Cortex of kidney (tissue), 1 donor: Measurements from ENCODE around the gene CIAO1.
A peak's percentile ranks its signal among the peaks of the same experiment; 100 is the strongest.
"Not testable (repeated sequence)": the region's sequence is repeated elsewhere in the genome, so short reads cannot be mapped to it uniquely, and the experiment has no call there.

Source experiments
- DNase-seq: peaks from one replicate; lab custom pipeline; 2025; lab: John Stamatoyannopoulos, UW

The CIAO1 gene

DNA sequence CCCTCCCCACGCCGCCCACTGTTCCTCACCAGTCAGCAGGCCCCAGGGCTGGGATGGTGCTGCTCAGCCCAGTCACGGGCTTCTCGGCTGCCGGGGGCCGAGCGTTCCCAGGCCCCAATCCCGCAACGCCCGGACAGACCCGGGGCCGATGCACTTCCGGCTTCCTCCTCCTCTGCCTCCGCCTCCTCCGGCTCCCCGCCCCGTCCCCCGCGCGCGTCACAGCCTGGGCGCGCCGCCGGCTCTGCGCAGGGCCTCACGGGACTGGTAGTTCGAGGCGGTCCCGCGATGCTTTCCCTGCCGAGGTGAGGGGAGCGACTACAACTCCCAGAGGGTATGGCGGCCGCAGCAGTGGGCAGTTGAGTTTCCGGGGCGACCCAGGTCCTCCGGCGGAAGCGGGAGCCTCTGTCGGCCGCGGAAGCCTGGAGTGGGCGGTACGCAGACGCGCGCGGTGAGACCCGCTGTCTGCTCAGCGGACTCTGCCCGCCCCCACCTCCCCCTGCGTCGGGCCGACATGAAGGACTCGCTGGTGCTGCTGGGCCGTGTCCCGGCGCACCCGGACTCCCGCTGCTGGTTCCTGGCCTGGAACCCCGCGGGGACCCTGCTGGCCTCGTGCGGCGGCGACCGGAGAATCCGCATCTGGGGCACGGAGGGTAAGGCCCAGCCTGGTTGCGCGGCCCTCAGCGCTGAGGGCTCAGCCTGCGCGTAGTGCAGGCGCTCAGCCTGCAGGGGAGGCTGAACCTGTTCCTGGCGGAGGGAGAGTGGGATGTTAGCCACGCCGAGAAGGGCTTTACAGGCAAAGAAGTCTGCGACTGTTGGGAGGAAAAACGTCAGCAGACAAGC, at the start of gene CIAO1, which contains the start of gene TMEM127:
Gene CIAO1 (plus strand): TSS at position 386 of the 840 bp plus-strand sequence. CDS start 126 bp downstream, at position 512.
Gene TMEM127 (minus strand): TSS at position 158 of the 840 bp plus-strand sequence. CDS start 616 bp downstream, outside the sequence.
- DNase-seq = peak; percentile 94

DNA sequence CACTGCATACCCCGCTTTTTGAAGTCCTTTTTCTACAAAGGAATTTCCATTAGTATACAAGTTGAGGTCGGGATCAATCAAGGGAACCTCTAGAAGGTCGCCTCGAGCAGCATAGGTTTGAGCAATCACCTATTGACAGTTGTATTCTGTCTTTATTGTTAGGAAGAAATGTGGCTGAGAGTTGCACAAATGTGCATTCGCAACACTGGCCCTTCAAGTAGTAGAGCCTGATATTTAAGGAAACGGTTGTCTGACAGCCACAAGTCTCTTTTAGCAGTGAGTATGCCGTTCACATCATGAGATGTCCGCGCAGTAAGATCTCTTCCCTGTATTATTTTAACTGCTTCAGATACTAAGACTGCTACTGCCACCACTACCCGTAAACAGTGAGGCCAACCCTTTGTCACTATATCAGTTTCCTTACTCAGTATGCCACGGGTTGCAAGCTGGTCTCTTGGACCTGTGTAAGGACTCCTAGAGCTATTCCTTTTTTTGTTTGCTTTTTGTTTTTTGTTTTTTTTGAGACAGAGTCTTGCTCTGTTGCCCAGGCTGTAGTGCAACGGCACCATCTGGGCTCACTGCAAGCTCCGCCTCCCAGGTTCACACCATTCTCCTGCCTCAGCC, 47.4 kb upstream of the CIAO1 start:
- DNase-seq = no peak

DNA sequence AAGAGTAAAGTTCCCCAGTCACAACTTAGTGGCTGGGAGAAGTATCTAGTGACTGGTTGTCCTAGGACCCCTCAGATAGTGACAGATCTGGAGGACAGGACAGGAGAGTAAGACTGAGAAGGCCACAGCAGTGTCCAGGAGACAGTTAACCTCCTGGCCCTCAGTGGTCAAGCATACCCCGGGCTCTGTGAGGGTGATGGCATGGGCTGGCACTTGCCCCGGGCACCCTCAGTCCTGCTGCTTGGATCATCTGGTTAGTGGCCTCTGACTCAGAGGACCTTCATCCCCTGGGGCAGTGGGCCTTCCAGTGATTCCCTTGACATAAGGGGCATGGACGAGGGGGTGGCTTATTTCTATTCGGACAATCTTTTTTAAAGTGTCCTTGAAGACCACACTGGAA, 46.1 kb upstream of the CIAO1 start:
- not testable (repeated sequence) for DNase-seq

DNA sequence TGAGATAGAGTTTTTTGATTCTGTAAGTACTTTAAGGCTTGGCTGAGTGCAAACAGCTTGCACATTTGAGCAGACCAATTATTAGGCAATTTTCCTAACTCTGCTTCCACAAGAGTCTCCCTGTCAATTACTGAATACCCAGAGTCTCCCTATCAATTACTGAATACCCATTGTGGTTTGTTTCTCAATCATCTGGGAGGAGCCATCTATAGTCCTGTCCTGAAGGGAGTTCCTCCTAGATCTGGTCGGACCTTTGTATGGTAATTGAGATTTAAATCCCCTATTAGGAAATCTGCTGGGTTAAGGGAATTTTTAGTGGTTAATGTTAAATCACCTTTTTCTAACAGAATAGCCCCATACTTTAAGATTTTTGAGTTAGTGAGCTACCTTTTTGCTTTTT, 44.9 kb upstream of the CIAO1 start:
- DNase-seq = not testable (repeated sequence)

DNA sequence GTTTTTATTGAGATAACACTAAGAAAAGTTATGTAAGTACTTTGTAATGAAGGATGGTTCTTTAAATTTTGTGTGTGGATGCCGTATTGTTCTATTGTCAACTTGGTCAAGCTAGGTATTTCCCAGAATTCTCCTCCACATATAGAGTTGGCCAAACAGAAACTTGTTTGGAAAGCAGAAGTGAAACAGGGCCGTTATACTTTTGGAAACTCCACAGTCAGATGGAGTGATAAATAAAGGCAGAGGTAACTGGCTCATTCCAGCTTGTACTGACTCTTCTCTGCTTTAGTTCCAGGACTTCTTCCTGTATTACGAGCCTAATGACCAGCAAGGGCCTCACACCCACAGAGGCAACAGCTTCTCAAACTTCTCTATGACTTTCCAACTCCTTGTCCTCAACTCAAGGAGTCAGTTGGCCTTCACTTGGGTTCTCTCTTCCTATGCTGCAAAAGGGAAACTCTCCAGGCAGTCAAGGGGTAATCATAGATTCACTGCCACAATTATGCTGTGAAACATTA, 41.0 kb upstream of the CIAO1 start:
- no peak for DNase-seq

DNA sequence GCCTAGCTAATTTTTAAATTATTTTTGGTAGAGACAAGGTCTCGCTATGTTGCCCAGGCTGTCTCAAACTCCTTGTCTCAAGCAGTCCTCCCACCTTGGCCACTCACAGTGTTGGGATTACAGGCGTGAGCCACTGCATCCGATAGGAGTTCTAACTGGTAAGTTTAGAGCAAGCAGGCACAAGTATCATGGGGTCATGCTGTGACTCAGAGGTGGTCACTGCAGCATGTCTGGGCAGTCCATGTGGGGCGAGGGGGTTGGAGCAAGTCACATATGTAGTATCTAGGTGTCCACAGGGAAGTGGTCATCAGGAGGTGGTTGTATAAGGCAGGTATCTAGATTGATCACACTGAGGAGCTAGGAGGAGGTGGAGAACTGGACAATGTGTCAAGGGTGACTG, 34.7 kb upstream of the CIAO1 start:
- DNase-seq = no peak

DNA sequence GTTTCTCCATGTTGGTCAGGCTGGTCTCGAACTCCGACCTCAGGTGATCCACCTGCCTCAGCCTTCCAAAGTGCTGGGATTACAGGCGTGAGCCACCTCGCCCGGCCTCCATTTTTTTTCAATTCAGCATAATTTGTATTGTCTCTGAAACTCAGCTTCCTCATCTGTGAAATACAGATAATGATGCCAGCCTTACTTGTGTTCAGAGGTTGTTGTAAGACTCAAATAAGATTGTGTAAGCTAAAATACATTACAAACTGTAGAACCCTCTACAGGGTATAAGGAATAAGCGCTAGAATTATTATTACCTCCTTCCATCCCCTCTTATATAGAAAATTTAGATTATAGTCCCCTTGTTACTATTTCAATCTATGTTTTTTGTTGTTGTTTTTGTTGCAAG, 32.6 kb upstream of the CIAO1 start:
- DNase-seq = no peak

DNA sequence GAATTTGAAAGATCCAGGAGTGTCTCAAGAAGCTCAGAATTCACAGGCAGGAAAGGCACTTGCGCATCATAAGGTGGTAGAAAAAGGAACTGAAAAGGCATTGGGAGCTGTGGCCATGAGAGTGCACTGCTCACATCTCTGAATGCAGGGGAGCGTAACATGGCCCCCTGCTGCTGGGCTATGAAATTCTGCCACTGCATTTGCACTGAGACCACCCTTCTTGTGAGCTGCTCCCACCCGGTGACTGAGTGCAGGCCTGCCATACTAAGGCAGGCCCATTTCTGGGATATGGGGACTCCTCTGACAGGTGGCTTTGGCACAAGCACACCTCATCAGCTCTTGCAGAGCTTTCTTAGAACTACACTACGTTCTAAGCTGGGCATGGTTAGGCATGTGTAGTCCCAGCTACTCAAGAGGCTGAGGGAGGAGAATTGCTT, 32.1 kb upstream of the CIAO1 start:
- DNase-seq = no peak

DNA sequence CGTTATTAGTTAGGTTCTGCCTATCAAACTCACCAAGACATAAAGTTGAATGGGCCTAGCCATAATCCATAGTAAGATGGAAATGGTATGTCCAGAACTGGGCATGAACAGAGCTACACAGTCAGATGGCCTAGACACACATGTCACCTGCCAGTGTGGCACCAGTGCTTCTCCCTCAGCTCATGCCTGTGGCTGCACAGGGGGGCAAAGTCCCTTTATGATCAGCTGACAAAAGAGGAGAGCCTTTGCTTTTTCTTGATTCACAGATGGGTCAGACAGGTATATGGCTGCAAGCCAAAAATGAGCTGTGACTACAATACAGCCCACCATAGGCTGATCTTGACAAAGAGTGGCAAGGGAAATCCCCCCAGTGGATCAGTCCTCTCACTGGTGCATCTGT, 29.1 kb upstream of the CIAO1 start:
- DNase-seq = no peak

DNA sequence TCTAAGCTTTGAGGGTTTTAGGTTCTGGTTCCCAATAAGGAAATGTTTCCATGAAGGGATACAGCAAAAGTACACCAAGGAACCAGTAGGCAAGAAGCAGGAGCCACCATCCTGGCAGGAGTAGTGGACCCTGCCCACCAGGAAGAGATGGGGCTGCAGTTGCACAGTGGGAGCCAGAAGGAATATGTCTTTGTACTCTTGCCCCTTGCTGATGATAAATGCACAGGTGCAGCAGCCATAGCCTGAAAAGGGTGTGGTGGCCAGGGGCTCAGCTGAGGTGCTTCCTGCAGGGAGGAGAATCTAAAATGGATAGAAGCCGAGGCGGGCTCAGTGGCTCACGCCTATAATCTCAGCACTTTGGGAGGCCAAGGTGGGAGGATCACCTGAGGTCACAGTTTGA, 27.8 kb upstream of the CIAO1 start:
- no peak for DNase-seq

DNA sequence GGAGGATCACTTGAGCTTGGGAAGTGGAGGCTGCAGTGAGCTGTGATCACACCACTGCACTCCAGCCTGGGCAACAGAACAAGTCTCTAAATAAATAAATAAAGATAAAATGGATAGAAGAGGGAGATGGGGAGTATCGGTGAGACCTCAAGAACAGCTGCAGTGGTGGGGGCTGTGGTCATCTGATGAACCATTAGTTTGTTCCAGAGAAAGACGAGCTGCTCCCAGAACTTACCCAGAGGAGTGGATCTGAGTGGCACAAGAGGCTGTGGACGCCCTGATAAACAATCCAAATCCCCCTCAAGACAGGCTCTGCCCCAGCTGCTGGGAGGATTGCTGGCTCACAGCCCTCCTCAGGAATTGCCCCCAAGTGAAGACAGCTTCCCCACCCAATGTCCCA, 26.9 kb upstream of the CIAO1 start:
- DNase-seq = no peak

DNA sequence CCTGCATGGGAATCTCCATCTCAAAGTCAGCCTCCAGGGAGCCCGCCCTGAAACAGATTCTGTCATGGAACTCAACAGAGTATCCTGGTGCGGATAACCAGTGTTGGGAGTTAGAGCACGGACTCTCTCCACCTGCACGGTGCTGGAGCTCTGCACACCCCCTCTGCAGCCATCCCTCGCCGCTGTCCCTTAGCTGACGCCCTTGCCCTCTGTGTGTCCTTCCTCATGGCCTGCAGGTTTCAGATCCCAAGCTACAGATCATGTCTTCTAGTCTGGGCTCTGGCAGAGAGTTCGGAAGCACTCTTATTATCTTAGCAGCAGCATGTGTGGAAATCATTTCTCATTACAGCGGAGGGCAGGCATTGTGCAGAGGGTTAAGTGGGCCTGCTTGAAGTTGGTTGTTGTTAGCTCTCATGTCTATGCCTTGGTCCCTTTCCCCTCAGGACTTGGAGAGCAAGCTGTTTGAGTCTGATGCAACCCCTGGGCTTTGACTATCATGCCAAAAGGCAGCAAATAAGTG, 26.2 kb upstream of the CIAO1 start:
- no peak for DNase-seq

DNA sequence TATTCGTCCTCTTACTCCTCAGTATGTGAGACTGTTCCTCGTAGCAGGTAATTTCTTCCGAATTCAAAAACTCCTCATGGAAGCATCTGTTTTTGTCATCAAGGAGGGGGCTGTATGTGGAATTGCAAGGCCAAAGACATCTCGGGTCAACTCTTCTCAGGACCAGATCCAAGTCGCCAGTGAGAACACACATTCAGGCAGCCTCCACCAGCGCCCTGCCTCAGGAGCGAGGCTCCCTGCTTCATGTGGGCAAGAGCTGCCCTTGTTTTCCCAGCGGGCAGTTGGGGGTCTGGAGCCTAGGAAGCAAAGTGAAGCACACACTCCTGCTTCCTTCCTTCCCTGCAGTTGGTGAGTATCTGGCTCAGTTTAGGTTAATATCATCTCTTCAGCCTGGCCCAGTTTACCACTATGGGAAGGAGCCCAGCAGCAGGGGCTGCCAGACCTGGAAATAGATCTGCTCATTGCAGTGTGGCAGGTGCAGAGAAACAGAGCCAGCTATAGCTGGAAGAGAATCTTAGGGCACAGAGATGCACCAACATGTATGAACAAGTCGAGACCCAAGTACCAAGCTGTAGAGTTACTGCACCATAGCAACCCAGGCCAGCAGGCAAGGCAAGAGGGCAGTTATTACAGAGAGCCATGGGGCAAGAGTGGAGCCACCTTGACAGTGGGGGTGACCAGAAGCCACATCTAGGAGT, 25.5 kb upstream of the CIAO1 start:
- no peak for DNase-seq

DNA sequence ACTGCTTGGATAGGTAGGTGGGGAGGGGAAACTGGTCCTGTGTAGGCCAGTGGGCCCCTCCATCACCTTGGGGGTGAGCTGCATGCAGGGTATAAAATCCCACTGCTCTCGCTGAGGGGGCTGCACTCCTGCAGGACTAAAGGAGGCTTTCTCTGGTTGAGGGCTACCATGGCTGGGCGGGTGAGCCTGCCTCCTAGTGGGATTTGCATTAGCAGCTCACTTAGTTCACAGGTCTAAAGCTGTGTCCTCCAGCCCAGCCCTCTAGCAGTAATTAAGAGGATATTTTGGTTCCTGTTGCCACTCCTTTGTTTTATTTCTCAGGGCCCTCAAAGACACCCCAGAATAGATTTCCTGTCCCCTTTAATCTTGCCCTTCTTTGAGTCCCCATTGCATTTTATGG, 24.8 kb upstream of the CIAO1 start:
- no peak for DNase-seq

DNA sequence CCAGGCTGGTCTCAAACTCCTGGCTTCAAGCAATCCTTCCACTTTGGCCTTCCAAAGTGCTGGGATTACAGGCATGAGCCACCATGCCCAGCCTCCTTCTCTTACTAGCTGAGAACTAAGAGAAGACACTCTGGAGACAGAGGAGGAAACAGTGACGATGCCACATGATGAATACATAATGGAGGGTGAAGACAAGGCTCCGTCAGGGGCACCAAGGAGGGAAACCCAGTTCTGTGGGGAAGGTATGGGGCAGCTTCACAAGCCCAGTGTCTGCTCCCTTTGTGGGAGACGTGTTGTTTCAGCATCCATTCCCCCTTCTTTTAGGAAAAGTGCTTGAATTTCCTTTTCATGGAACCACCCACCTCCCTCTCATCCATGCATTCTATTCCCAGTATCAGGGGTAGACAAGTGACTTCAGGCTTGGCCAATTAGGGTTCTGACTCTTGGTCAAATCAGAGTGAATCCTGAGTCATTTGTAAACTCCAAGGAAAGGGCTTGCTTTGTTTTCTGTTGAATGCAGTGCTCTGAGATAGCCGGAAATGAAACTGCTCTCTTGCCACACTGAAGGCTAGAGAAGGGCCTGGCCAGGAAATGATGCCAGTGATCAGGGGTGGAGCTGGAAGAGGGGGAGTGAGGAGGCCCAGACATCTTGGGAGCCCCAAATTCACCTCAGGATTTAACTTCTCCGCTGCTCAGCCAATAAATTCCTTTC, 24.0 kb upstream of the CIAO1 start:
- DNase-seq = no peak

DNA sequence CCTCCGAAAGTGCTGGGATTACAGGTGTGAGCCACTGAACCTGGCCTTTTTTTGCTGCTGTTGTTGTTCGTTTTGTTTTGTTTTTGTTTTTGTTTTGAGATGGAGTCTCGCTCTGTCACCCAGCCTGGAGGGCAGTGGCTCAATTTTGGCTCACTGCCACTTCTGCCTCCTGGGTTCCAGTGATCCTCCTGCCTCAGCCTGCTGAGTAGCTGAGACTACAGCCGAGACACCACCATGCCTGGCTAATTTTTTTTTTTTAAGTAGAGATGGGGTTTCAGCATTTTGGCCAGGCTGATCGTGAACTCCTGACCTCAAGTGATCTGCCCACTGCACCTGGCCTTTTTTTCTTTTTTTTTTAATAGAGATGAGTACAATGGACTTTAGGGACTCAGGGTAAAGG, 22.2 kb upstream of the CIAO1 start:
- DNase-seq = no peak

DNA sequence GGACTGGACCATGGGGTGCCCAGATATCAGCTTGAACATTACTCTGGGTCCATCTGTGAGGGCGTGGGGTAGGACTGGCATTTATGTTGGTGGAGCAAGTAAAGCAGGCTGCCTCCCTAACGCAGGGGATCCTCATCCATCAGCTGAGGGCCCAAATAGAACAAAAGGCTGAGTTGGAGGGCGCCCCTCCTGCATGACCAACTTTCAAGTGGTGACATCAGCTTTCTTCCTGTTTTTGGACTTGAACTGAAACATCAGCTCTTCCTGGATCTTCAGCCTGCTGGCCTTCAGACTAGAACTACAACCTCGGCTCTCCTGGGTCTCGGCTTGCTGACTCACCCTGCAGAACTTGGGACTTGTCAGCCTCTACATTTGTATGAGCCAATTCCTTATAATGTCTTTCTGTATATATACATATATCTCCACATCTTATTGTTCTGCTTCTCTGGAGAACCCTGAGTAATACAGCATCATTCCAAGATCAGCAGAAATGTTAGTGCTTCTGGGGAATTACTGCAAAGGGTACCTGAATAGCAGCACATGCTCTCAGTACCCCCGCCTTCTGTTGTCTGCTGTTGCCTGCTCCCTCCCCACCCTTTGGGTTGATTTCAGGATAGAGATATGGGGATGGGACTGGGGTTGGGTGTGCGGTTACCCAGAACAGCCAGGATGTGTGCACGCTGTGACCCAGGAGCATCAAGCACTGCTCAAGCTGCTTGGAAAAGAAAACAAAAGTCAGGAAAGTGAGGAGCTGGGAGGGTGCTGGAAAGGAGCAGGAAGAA, 20.2 kb upstream of the CIAO1 start:
- DNase-seq = no peak

DNA sequence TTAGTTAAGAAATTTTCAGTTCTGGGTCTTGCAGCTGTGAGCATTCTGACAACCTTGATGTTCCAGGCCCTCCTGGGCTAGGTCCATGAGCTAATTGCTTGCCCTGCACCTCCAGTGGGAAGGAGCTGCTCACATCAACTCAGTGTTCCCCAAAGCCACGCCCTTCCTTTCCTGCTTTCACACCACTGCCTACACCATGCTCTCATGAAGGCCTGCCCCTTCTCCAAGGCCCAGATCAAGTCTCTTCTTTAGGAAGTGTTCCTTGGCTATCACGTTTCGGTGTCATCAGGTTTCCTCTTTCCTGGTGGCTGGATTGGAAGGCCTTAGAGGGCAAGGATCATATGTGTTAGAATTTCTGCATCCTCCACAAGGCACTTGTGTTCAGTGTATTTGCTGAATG, 19.0 kb upstream of the CIAO1 start:
- DNase-seq = no peak

DNA sequence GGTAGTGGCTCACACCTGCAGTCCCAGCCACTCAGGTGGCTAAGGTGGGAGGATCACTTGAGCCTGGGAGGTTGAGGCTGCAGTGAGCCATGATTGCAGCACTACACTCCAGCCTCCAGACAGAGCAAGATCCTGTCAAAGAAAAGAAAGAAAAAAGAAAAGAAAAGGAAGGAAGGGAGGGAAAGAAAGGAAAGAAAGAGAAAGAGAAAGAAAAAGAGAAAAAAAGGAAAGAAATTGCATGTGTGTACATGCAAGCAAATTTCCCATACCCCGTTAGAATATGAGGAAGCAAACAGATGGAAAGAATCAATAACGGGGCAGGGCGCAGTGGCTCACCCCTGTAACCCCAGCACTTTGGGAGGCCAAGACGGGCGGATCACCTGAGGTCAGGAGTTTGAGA, 18.1 kb upstream of the CIAO1 start:
- DNase-seq = no peak

DNA sequence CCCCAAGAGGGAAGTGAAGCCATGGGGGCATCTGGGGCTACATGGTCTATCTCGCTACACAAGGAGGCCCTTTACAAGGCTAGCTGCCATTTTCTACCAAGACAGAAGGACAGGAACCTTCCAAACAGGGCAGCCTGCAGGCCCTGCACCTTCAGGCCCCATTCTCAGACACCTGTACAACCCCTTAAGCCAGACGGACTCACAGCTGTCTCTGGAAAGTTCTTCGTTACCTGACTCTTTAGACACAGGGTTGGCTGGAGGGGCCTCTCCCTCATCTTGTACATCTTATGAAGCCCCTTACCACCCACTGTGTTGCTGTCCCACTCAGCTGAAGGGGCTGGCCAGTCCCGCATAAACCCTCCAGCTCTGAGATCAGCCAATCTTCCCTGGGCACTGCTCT, 17.4 kb upstream of the CIAO1 start:
- DNase-seq = no peak

DNA sequence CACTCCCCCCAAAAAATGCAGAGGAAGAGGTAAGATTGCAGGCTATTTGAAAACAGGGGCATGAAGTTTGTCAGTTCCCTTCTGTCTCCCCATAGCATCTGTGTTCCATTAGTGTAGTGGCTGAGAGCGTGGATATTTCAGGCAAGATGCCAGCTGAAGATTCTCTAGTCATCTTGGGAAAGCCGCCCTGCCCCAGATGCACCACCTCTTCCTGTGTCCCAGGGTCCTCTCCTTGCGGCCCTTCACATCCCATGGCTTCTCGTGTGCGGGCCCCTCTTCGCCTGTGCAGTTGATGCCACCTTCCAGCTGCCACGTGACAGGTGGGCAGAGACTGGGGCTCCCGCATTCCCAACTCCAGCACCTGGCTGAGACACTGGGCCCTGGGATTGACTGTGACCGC, 16.4 kb upstream of the CIAO1 start:
- no peak for DNase-seq
